ENCODE measurements around the gene MAGEC2. TPM values are rescaled to one million over a fixed set of nuclear protein-coding genes. Genes with fewer than 3 reads are reported as not detected.

MAGEC2 gene
- total and polyA plus RNA-seq, 2 donors from 2014 or later = not detected

- no peak overlapping the region for H3K4me3 ChIP-seq (ENCODE audit: low read length in 3 of 3)
- H3K9ac ChIP-seq (ENCODE audit: low read length in 3 of 3) = no peak overlapping the region
- intact Hi-C loops (cut with DNase I) = no loop called here
- no peak for TF ChIP-seq CTCF (IDR thresholded peaks at IDR 0.05; ENCODE audit: borderline replicate concordance, extremely low read depth, insufficient read depth)
- FAIRE-seq (no peak), DNase-seq (no peak)
- H3K27ac ChIP-seq (ENCODE audit: low read depth in 2 of 2, low read length in 2 of 2) = no peak overlapping the region
- no peaks in the 10 kb centered on the region for H3K36me3 ChIP-seq (ENCODE audit: control insufficient read depth in 2 of 3, insufficient read depth in 3 of 3, low read length in 3 of 3)
- H3K27me3 ChIP-seq (ENCODE audit: control insufficient read depth, insufficient read depth, low read length) = no peaks in the 10 kb centered on the region
- no peaks in the 10 kb centered on the region for H3K4me1 ChIP-seq (ENCODE audit: control insufficient read depth in 2 of 3, insufficient read depth in 2 of 3, low read depth in 1 of 3, low read length in 3 of 3)
- no peaks in the 10 kb centered on the region for H3K9me3 ChIP-seq (ENCODE audit: control insufficient read depth in 2 of 3, insufficient read depth in 1 of 3, low read length in 3 of 3)
Observed at GRCh38 chrX:142250502-142250901, 45.4 kb upstream of the MAGEC2 start.

GRCh38 chrX:142249721-142250120 is 44.6 kb upstream of the MAGEC2 start:
- FAIRE-seq = no peak
- intact Hi-C loops (cut with DNase I) = no loop called here
- Histone ChIP-seq H3K27ac (ENCODE audit: low read depth in 2 of 2, low read length in 2 of 2) (no peak overlapping the region), H3K9ac (ENCODE audit: low read length in 3 of 3) (no peak overlapping the region), H3K27me3 (ENCODE audit: control insufficient read depth, insufficient read depth, low read length) (no peaks in the 10 kb centered on the region), H3K4me1 (ENCODE audit: control insufficient read depth in 2 of 3, insufficient read depth in 2 of 3, low read depth in 1 of 3, low read length in 3 of 3) (no peaks in the 10 kb centered on the region), H3K36me3 (ENCODE audit: control insufficient read depth in 2 of 3, insufficient read depth in 3 of 3, low read length in 3 of 3) (no peaks in the 10 kb centered on the region), H3K9me3 (ENCODE audit: control insufficient read depth in 2 of 3, insufficient read depth in 1 of 3, low read length in 3 of 3) (no peaks in the 10 kb centered on the region), H3K4me3 (ENCODE audit: low read length in 3 of 3) (no peak overlapping the region)
- TF ChIP-seq CTCF (IDR thresholded peaks at IDR 0.05; ENCODE audit: borderline replicate concordance, extremely low read depth, insufficient read depth) = no peak
- DNase-seq = no peak

- Histone ChIP-seq H3K36me3 (ENCODE audit: control insufficient read depth in 2 of 3, insufficient read depth in 3 of 3, low read length in 3 of 3) (no peaks in the 10 kb centered on the region), H3K27ac (ENCODE audit: low read depth in 2 of 2, low read length in 2 of 2) (no peak overlapping the region), H3K9me3 (ENCODE audit: control insufficient read depth in 2 of 3, insufficient read depth in 1 of 3, low read length in 3 of 3) (no peaks in the 10 kb centered on the region), H3K4me3 (ENCODE audit: low read length in 3 of 3) (no peak overlapping the region), H3K4me1 (ENCODE audit: control insufficient read depth in 2 of 3, insufficient read depth in 2 of 3, low read depth in 1 of 3, low read length in 3 of 3) (no peaks in the 10 kb centered on the region), H3K9ac (ENCODE audit: low read length in 3 of 3) (no peak overlapping the region), H3K27me3 (ENCODE audit: control insufficient read depth, insufficient read depth, low read length) (no peaks in the 10 kb centered on the region)
- no peak for TF ChIP-seq CTCF (IDR thresholded peaks at IDR 0.05; ENCODE audit: borderline replicate concordance, extremely low read depth, insufficient read depth)
- intact Hi-C loops (cut with DNase I) = no loop called here
- DNase-seq (peak in 1 of 5 donors; percentile 65), FAIRE-seq (no peak)
Observed at GRCh38 chrX:142244568-142244967, 39.5 kb upstream of the MAGEC2 start.

GRCh38 chrX:142238536-142238935 is 33.4 kb upstream of the MAGEC2 start:
- Histone ChIP-seq H3K36me3 (ENCODE audit: control insufficient read depth in 2 of 3, insufficient read depth in 3 of 3, low read length in 3 of 3) (no peaks in the 10 kb centered on the region), H3K9me3 (ENCODE audit: control insufficient read depth in 2 of 3, insufficient read depth in 1 of 3, low read length in 3 of 3) (no peaks in the 10 kb centered on the region), H3K9ac (ENCODE audit: low read length in 3 of 3) (no peak overlapping the region), H3K4me3 (ENCODE audit: low read length in 3 of 3) (no peak overlapping the region), H3K4me1 (ENCODE audit: control insufficient read depth in 2 of 3, insufficient read depth in 2 of 3, low read depth in 1 of 3, low read length in 3 of 3) (no peaks in the 10 kb centered on the region), H3K27me3 (ENCODE audit: control insufficient read depth, insufficient read depth, low read length) (no peaks in the 10 kb centered on the region), H3K27ac (ENCODE audit: low read depth in 2 of 2, low read length in 2 of 2) (no peak overlapping the region)
- no peak for TF ChIP-seq CTCF (IDR thresholded peaks at IDR 0.05; ENCODE audit: borderline replicate concordance, extremely low read depth, insufficient read depth)
- FAIRE-seq (no peak), DNase-seq (no peak)
- intact Hi-C loops (cut with DNase I) = no loop called here
